Stimulated activated CD8-positive, alpha-beta memory T cell treated with anti-CD3 and anti-CD28 coated beads, Interleukin-15, amount 100 ng/mL, for 1 hour (primary cell): ENCODE results near the gene TRAF3IP3.
"Not testable (repeated sequence)": the region's sequence is repeated elsewhere in the genome, so short reads cannot be mapped to it uniquely, and the experiment has no call there.

Experiments
- DNase-seq: peaks from one replicate; pipeline ENCODE4 v3.0.0-alpha.2; 2020; ENCODE audit warnings: low read depth

TRAF3IP3 gene

DNA sequence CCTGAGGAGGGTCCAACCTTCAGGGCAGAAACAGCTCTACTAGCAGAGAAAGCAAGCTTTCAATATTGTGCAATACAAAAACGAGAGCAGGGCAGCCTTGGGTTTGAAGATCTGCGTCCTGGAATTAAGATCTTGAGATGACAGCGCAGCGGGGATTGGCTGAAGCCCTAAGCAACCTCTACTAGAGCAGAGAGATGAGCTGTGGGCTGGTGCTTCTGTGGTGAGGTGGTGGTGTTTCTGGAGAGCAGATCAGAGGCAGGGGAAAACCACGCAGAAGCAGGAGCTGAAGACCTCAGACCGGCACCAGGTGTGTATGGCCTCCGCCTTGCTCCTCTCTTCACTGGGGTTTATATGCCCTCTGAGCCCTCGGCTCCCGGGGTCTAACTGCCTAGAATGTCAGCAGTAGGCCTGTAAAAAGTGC is 12.5 kb downstream of the TRAF3IP3 start:
- peak; percentile 58 for DNase-seq

DNA sequence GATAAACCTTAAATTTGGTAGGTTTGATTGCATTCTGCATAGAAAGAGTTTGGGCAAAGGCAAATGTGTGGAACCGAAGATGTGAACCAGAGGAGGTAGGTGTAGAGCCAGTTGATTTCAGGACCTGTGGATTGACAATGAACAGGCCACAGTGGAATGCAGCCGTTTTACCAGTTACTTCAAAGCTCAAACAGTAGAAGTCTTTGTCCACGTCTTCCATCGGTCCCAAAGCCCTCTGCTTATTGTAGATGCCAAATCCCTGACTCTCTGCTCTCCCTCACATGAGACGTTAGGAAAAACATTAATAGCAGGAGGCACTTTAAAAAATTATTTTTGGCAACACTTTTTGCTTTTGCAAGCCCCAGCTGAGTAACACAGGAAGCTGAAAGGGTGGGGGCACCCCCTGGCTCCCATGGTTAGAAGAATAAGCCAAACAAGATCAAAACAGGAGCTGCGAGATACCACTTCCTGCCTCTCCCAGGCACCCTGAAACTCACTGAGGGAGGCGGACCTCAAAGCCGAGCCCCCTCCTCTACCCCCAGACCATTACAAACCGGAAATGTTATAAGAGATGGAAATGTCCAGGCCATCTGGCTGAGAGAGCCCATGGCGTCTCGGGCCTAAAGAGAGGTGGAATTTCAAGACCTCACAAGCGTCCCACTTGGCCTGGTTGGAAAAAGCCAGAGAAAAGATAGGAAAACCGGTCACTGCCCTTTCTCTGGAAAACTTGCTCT is 13.5 kb downstream of the TRAF3IP3 start:
- peak; percentile 55 for DNase-seq

DNA sequence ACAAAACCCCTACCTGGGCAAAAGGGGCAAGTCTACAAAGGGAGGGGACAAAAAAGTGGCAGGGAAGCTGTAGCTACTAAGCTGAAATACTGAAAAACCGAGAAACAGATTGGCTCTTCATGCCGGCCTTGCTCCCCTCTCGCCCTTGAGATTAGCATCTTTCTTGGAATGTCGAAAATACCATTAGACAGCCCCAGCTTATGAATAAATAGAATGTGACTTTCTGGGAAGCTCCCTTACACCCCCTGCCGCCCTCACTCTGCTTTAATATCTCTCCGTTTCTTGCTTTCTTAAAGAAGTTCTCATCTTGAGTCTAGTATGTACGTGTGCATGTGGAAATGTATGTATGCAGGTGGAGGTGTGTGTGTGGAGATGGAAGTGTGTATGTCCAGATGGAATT is 14.1 kb downstream of the TRAF3IP3 start:
- DNase-seq: no peak

DNA sequence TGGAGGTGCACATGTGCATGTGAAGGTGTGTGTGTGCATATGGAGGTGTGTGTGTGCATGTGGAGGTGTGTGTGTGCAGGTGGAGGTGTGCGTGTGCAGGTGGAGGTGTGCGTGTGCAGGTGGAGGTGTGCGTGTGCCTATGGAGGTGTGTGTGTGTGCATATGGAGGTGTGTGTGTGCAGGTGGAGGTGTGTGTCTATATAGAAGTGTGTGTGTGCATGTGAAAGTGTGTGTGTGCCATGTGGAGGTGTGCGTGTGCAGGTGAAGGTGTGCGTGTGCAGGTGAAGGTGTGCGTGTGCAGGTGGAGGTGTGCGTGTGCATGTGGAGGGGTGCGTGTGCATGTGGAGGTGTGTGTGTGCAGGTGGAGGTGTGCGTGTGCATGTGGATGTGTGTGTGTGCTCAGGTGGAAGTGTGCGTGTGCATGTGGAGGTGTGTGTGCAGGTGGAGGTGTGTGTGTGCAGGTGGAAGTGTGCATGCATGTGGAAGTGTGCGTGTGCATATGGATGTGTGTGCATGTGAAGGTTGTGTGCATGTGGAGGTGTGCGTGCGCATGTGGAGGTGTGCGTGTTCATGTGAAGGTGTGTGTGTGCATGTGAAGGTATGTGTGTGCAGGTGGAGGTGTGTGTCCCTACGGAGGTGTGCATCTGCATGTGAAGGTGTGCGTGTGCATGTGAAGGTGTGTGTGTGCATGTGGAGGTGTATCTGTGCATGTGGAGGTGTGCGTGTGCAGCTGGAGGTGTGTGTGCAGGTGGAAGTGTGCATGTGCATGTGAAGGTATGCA is 15.0 kb downstream of the TRAF3IP3 start:
- no peak for DNase-seq

DNA sequence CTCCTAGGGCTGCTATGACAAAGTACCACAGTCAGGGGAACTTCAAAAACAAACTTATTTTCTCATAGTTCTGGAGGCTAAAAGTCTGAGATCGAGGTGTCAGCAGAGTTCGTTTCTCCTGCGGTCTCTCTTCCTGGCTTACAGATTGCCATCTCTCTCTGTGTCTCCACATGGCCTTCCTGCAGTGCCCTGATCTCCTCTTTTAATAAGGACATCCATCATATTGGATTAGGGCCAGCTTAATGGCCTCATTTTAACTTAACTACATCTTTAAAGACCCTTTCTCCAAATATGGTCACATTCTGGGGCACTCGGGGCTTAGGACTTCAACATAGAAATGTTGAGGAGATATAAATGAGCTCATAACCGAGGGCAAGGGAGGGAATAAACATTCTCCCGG is 16.3 kb downstream of the TRAF3IP3 start:
- no peak for DNase-seq

DNA sequence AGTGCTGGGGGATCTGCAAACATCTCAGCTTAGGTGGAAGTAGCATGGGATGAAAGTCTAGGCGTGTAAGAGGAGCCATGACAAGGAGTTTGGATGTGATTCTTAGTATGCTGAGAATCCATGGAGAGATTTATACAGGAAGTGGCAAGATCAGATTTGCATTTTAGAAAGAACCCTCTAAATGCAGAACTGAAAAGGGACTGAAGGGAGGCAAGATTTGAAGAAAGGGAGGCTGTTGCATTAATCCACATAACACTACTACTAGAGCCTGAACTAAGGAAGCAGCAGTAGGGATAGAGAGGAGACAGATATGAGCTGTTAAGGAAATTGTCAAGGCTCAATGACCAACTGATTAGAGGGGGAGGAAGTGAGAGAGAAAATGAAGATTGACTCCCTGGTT is 18.7 kb downstream of the TRAF3IP3 start:
- DNase-seq: no peak

DNA sequence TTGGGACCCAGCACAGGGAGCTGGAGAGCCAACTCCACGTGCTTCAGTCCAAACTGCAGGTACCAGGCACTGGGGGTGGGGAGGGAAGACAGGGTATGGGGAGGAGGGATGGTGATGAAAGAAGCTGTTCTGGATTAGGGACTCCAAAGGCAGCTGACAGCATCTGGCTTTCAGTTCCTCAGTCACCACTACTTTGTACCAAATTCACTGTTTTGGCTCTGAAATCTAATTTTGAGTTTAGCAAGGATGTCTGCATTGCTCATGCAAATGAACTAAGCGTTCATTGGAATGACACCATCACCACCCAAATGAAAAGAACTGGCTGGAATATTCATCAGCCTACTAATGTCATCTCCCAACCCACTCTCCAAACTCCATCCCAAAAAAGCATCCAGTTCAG is 19.8 kb downstream of the TRAF3IP3 start:
- DNase-seq: no peak

DNA sequence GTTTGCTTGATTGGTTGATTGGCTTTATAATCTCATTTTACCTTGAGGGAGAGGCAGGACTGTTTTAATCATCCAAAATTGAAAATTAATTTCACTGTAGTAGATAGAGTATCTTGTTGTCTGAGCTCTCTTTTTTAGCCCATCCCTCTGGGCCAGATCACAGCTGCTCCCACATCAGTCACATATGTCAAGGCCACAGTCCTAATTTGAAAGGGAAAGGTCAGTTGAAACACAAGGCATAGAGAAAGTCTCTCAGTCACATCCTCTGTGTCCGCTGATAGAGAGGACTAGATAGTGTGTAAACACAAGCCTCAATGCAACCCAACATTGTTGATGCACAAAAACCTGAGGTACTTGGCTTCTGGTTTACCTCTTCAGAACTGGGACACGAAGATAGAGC is 21.7 kb downstream of the TRAF3IP3 start:
- DNase-seq: no peak

DNA sequence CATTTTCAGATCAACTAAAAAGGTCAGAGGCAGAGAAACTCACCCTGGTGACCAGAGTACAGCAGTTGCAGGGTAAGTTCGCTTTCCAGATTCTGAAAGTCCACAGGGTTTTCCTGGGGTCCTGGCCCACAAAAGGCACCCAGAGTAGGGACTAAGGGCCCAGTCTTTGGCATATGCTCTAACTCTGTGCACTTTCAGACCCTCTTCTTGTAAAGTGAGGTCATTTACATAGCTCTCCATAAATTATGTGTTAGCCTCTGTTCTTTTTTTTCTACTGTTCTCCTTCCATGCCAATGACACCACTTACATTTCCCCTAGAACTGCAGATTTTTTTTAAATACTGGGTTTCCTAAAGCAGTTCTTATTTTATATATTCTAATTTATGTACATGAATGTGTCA is 22.2 kb downstream of the TRAF3IP3 start:
- DNase-seq: no peak

DNA sequence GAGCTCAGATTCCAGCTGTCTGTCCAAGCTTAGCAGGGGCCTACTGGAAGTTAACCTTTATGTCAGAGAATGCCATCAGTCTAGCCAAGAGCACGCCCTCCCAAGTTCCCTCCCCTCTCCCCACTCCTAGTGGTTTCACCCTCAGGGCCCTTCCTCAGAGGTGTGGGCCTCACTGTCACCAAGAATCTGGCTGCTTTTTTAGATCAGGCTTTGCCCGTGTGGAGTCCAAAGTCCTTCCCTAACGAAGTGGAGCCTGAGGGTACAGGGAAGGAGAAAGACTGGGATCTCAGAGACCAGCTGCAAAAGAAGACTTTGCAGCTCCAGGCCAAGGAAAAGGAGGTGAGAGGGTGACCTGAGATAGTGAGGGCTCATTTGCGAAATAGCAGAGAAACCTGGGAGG is 24.4 kb downstream of the TRAF3IP3 start:
- no peak for DNase-seq

DNA sequence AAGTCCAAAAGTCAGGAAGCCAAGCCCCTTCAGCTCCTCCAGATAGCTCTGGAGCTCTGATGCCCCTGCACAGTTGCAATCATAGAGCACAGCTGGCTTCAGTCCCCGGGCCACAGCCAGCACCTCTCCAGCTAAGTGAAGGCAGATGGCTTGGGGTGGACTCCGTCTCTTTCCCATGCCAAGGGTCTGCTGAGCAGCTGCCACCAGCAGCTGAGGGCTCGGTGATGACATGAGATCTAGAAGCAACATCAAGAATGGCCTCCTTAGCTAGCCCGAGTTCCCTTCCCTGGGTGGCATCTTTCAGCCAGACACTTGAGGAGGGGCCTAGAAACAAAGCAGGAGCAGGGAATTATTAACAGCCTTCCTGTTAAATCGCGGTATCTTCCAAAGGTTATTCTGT is 27.5 kb downstream of the TRAF3IP3 start:
- DNase-seq: no peak

DNA sequence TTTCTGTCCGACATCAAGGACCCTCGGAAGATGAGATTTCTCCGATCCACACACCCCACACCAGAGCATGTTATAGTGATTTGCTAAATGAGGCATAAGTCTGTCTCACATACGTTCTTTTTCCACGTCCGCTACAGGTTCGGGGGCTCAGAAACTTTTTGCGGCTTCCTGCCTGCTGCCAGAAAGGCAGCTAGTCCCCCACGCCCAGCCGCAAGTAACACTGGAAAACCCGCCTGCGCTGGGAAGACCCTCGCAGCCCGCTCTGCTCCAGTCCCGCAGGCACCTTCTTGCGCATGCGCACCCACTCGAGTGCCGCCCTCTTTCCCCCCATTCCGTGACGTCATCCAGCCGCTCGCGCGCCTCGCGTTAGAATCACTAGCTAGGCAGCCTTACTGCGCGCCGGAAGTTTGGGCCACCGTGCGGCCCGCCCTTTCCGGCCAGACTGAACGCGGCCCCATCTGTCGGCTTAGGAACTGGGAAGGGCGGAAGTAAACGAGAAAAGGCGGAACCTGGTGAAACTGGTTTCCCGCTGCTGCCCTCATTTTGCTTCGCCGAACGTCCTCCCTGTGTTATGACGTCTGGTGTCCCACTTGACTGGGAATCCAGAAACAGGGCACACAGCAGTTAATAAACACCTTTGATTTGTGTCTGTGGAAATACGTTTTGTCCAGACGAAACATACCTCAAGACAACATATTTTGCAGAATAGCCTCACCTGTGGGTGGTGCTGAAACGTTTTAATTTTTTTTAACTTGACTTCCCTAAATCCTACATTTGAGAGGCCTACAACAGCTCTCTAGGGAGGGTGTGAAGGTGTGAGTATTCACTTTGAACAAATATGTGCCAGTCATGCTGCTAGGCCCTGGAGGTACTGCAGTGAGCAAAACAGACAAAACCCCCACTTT is 28.7 kb downstream of the TRAF3IP3 start, which contains the start of gene C1orf74:
Gene C1orf74 (minus strand): TSS at position 295 of the 905 bp plus-strand sequence. CDS start 925 bp downstream, outside the sequence.
- peak; percentile 100 for DNase-seq

DNA sequence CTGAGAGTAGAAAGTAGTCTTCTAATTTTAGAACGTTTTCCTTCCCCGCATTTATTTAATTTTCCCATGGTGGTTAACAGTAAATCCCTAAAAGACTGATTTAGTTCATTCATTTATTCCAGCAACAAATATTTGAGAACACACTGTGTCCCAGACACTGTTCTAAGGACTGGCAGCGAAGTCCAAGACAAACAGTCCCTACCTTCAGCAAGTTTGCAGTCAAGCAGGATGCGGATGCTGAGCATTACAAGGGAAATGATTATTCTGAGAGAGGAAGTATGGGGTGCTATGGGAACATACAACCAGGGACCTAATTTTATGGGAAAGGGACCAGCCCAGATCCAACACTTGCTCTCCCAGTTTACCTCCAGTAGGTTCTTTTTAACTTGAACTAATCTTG is 29.7 kb downstream of the TRAF3IP3 start:
- DNase-seq: no peak

DNA sequence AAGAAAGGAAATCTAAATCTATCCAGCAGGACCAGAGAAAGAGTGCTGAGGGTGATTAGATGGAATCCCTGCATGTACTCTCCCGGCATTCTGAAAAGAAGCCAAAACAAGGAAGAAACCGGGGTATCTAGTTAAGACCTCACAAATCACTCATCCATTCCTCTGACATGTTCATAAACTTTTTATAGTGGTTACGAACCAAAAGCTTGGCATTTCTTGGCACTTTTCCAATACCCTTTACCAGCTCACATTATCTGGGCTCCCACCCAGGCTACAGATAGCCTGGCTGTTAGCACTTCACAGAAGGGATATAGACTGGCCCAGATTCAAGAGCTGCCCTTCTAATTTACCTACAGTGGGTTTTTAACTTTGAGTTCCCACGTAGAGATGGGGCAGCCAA is 30.3 kb downstream of the TRAF3IP3 start:
- DNase-seq: no peak

DNA sequence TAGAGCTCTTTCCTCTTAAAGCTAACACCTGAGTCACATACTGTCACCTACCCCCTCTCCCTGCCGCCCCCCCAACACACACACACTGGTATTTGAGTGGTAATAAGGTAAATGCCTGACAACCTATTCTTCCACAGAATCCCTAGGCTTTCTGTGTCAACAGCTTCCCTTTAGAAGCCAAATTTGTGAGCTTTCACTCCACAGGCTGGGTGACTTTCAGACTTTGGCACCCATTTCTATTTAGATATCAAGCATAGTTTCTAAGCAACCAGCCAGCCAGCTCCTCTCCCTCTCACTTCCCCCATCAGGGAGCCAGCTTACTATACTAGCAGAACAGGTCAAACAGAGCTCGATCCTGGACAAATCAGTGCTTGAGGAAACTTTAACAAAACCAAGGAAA is 31.7 kb downstream of the TRAF3IP3 start:
- no peak for DNase-seq

DNA sequence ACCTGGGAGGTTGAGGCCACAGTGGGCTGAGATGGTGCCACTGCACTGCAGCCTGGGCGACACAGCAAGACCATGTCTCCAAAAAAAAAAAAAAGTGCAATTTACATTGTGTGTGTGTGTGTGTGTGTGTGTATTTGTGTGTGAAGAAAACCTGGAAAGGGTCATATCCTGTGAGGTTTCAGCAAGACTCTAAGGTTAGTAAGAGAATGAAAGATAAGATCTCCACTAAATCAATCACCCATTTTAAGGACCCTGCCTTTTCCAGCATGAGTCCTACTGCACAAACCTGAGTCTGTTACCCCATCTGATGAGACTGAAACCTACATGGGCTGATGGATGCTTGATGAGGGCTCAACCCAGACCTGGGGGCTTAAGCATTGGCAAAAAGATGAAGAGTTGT is 33.4 kb downstream of the TRAF3IP3 start:
- DNase-seq: no peak

DNA sequence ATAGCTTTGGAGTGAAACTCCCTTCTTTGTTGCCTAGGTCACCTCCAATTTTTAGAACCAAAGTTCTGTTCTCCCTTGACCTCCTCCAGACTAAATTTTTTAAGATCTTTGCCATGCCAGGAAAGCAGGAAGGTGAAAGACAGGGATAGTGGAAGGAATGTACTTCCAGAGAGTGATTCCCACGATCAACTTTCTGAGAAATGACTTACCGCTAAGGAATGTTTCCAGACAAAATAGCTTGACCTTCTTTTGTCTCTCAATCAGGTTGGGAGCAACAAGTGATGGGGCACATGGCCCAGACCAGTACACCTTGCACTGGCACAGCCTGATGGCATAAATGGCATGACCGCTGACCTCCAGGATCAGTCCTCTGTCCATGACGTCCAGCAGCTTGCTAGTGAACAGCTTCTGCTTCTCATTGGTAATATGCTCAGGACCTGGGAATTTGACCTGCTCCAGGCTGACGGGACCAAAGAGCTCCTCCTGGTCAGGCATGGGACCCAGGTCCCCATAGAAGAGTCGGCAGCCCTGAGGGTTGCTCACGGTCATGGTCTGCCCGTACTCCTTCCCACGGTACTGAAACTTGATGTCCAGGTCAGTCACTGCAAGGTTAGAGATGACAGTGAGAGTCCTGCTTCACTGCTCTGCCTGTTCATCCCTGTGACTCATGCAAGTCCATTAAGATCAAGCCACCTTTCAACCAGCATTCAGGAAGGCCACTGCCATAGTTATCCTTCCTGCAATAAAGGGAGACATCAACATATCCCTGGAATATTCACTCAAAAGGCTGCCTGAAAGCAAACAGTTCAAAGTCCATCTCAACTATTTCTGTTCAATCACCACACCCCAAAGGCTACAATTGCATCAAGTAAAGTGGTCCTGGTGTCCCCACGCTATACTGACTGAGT is 34.7 kb downstream of the TRAF3IP3 start:
- no peak for DNase-seq

DNA sequence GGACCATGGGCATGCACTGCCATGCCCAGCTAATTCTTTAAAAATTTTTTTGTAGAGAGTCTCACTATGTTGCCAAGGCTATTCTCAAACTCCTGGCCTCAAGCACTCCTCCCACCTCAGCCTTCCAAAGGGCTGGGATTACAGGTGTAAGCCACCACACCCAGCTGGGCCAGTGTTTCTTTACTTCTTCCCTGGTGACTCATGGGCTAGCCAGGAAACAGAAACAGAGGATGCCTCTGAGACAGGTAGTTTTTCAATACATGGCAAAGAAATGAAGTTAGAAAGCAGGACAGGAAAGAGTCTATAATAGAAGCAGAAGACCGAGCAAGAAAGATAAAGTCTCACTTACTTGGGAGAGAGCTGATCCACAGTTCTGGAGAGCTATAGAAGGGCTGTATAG is 36.1 kb downstream of the TRAF3IP3 start:
- DNase-seq: no peak

DNA sequence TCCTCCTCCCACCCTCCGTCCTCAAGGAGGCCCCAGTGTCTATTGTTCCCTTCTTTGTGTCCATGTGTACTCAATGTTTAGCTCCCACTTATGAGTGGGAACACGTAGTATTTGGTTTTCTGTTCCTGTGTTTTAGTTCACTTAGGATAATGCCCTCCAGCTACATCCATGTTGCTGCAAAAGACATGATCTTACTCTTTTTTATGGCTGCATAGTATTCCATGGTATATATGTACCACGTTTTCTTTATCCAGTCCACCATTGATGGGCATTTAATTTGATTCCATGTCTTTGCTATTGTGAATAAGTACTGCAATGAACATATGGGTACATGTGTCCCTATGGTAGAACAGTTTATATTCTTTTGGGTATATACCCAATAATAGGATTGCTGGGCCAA is 37.9 kb downstream of the TRAF3IP3 start:
- not testable (repeated sequence) for DNase-seq

DNA sequence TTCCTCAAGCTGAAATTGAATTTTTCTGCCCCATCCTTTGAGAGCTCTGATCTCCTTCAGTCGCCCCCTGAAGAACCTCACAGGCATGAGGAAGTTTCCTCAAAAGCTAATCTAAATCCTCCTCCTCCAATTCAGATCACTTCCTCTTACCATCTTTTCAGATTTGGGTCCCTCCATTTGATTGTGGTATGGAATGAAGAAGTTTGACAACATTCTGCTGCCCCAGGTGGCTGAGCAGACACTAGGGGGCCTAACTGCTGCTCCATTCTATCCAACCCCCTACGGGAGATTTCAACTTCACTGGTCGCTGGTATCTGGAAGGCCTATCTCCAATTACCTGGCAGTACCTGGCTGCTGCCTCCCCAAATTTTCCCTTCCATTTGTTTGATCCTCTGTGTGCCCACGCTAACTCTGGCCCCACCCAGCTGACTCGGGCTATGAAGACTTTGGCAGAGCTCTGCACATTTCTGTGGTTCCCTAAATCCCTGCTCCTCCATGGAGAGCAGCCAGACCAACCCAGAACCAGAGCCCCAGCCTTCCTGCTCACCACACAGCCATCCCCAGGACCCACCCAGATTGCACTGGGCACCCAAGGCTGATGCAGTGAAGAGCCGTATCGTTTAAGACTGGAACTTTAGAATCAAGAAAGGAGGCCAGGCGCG is 42.3 kb downstream of the TRAF3IP3 start:
- DNase-seq: no peak
